Frontal cortex (tissue), 1 donor: ENCODE measurements around the gene TSG101. TPM values are rescaled to one million over a fixed set of nuclear protein-coding genes. Genes with fewer than 3 reads are reported as not detected.

Experiments
- total RNA-seq: library from RNA; depleted of rRNA; stranded (reverse); fragments of >200 nt; gene quantifications from one replicate; pipeline ENCODE4 v1.2.3, GENCODE V29; 2014

Gene TSG101
- total RNA-seq, 1 donor from 2014 or later = 83.6 TPM

Other genes with a start within 250 kb of the TSG101 start
- gene HPS5, start 204.8 kb downstream of the TSG101 start, total RNA-seq = 191 TPM
- 69.7 TPM for gene GTF2H1, start 204.4 kb downstream of the TSG101 start, total RNA-seq
- 121 TPM for gene LDHA, start 132.4 kb downstream of the TSG101 start, total RNA-seq
- not detected for gene LDHC, start 114.6 kb downstream of the TSG101 start, total RNA-seq
- gene LDHAL6A, start 71.1 kb downstream of the TSG101 start, total RNA-seq = 0.82 TPM
- 17.5 TPM for gene UEVLD, start 61.8 kb upstream of the TSG101 start, total RNA-seq
- 1.2 TPM for gene MISFA, start 72.8 kb upstream of the TSG101 start, total RNA-seq
- 10.2 TPM for gene SPTY2D1, start 107.4 kb upstream of the TSG101 start, total RNA-seq
- 4.9 TPM for gene TMEM86A, start 171.8 kb upstream of the TSG101 start, total RNA-seq
- gene IGSF22, start 199.2 kb upstream of the TSG101 start, total RNA-seq = not detected